ENCODE data around the gene CDH15.
"Not testable (repeated sequence)": the region's sequence is repeated elsewhere in the genome, so short reads cannot be mapped to it uniquely, and the experiment has no call there.

Gene CDH15

GRCh38 chr16:89242795-89243200 is 71.2 kb downstream of the CDH15 start:
- in situ Hi-C loops (cut with MboI; ENCODE audit: low sequenced_read_pairs, unreplicated experiment), result no loop called here
- DNase-seq (ENCODE audit: low spot score), result no peak

DNA sequence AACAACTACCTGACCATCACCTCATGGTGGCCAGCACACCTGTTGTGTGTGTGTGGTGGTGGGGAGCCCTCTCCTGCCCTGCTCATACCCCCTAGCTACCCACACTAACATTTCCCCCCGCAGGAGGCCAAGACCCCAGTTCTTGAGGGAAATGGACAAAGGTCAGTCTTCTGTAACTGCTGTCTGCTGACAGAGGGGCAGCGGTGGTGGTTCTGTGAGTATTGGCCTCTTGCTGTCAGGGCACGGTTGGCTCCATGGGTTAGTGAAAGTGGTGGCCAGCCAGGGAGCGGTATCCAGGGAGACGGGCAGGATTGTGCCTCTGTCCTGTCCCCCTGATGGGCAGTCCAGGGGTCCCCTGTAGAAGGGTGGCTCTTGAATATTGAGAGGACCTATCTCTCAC is 72.1 kb downstream of the CDH15 start:
- in situ Hi-C loops (cut with MboI; ENCODE audit: low sequenced_read_pairs, unreplicated experiment), result no loop called here
- no peak for DNase-seq (ENCODE audit: low spot score)
- TF ChIP-seq, protein P1, sequence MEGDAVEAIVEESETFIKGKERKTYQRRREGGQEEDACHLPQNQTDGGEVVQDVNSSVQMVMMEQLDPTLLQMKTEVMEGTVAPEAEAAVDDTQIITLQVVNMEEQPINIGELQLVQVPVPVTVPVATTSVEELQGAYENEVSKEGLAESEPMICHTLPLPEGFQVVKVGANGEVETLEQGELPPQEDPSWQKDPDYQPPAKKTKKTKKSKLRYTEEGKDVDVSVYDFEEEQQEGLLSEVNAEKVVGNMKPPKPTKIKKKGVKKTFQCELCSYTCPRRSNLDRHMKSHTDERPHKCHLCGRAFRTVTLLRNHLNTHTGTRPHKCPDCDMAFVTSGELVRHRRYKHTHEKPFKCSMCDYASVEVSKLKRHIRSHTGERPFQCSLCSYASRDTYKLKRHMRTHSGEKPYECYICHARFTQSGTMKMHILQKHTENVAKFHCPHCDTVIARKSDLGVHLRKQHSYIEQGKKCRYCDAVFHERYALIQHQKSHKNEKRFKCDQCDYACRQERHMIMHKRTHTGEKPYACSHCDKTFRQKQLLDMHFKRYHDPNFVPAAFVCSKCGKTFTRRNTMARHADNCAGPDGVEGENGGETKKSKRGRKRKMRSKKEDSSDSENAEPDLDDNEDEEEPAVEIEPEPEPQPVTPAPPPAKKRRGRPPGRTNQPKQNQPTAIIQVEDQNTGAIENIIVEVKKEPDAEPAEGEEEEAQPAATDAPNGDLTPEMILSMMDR (IDR thresholded peaks at IDR 0.05; ENCODE audit: borderline replicate concordance, control extremely low read depth, extremely low read depth, insufficient read depth, missing control alignments), result no peak

More at GRCh38 chr16:89242795-89243200, 71.2 kb downstream of the CDH15 start:
- TF ChIP-seq, protein P1 (IDR thresholded peaks at IDR 0.05; ENCODE audit: borderline replicate concordance, control extremely low read depth, extremely low read depth, insufficient read depth, missing control alignments), result no peak

- DNase-seq (ENCODE audit: low spot score); in situ Hi-C loops (cut with MboI; ENCODE audit: low sequenced_read_pairs, unreplicated experiment): not testable (repeated sequence)
Measured at GRCh38 chr16:89244264-89244663, 72.7 kb downstream of the CDH15 start.

GRCh38 chr16:89244754-89245153 is 73.2 kb downstream of the CDH15 start:
- DNase-seq (ENCODE audit: low spot score), result no peak
- in situ Hi-C loops (cut with MboI; ENCODE audit: low sequenced_read_pairs, unreplicated experiment), result no loop called here
- TF ChIP-seq, protein P1 (IDR thresholded peaks at IDR 0.05; ENCODE audit: borderline replicate concordance, control extremely low read depth, extremely low read depth, insufficient read depth, missing control alignments), result no peak

Measured in GM13976 (cell line).